GM12878 (cell line): ENCODE results near the gene ENTREP3. TPM values are rescaled to one million over a fixed set of nuclear protein-coding genes. Genes with fewer than 3 reads are reported as not detected.

Experiments used
- ATAC-seq: fragments of 200-7000 bp; cut with Tn5 transposase; 3 replicates; pipeline ENCODE4 v1.9.1; 2020; ENCODE audit warnings: mild to moderate bottlenecking, moderate library complexity
- BruUV-seq: library from RNA; stranded (reverse); fragments of 400-500 nt; replicated peaks from 2 replicates; lab custom pipeline; 2021; lab: Mats Ljungman, UMichigan
- CTCF ChIA-PET: fragments of 300-600 bp; sonication (Branson Sonifier 250); formaldehyde crosslinking; extraction: SDS; loops from one replicate; lab custom pipeline; 2021; ENCODE audit warnings: inconsistent platforms; lab: Yijun Ruan, JAX
- POLR2A ChIA-PET: fragments of 350-600 bp; formaldehyde crosslinking; extraction: SDS; loops from one replicate; lab custom pipeline; 2021; ENCODE audit warnings: inconsistent platforms; lab: Charles Lee
- RAD21 ChIA-PET: fragments of 300-600 bp; sonication (Branson Sonifier 250); formaldehyde crosslinking; loops from one replicate; lab custom pipeline; 2023; ENCODE audit warnings: antibody characterized with exemption; ENCODE audit not compliant: unreplicated experiment; lab: Charles Lee
- SMC1A ChIA-PET: fragments of 300-600 bp; sonication (Branson Sonifier 250); formaldehyde crosslinking; loops from one replicate; lab custom pipeline; 2023; ENCODE audit not compliant: unreplicated experiment, uncharacterized antibody; lab: Charles Lee
- DNase-seq: peaks from one replicate; pipeline ENCODE4 v3.0.0-alpha.2; 2011; ENCODE audit warnings: low read depth, low spot score
- FAIRE-seq: peaks from 3 replicates; lab custom pipeline; 2011; peaks lifted over from hg19 to GRCh38; lab: Jason Lieb, UNC
- H2AFZ ChIP-seq: 2 replicates; pipeline ENCODE4 v1.6.0; 2011; ENCODE audit warnings: low read depth, low read length, control low read depth; ENCODE audit not compliant: control insufficient read depth
- H3K27ac ChIP-seq: 2 replicates; pipeline ENCODE4 v1.5.1; 2011; ENCODE audit warnings: control low read depth; ENCODE audit not compliant: control insufficient read depth, insufficient read depth
- H3K27me3 ChIP-seq, 2 experiments: replicated peaks in 1 of 2; 2 replicates each; pipeline versions ENCODE4 v1.6.0 to v1.6.1; 2011; ENCODE audit warnings: low read length in 1 of 2; ENCODE audit not compliant: control insufficient read depth in 2 of 2, insufficient read depth in 2 of 2
- H3K36me3 ChIP-seq, 2 experiments: 2 replicates each; pipeline ENCODE4 v1.5.1; 2011; ENCODE audit warnings: low read length in 1 of 2; ENCODE audit not compliant: control insufficient read depth in 2 of 2, insufficient read depth in 2 of 2
- H3K4me1 ChIP-seq: 2 replicates; pipeline ENCODE4 v1.6.1; 2011; ENCODE audit warnings: mild to moderate bottlenecking, low read length, moderate library complexity, mixed read lengths; ENCODE audit not compliant: control insufficient read depth, insufficient read depth
- H3K4me2 ChIP-seq: 2 replicates; pipeline ENCODE4 v1.6.0; 2011; ENCODE audit warnings: control low read depth; ENCODE audit not compliant: control insufficient read depth, insufficient read depth
- H3K4me3 ChIP-seq: fragments of 200-600 bp; sonication (generic); 2 replicates; pipeline ENCODE4 v1.5.1; 2016
- H3K79me2 ChIP-seq: 2 replicates; pipeline ENCODE4 v1.6.0; 2011; ENCODE audit warnings: low read length; ENCODE audit not compliant: control insufficient read depth, insufficient read depth
- H3K9ac ChIP-seq: 2 replicates; pipeline ENCODE4 v1.8.0; 2011; ENCODE audit warnings: low read length, control low read depth, mixed read lengths; ENCODE audit not compliant: control insufficient read depth, insufficient read depth
- H3K9me3 ChIP-seq: replicated peaks from 3 replicates; pipeline ENCODE4 v1.5.1; 2011; ENCODE audit warnings: mild to moderate bottlenecking, low read length; ENCODE audit not compliant: control insufficient read depth, insufficient read depth
- H4K20me1 ChIP-seq: 2 replicates; pipeline ENCODE4 v1.6.0; 2011; ENCODE audit not compliant: control insufficient read depth, insufficient read depth
- ETV6 ChIP-seq, 2 experiments: fragments of 450-650 bp in 1 of 2; IDR thresholded peaks in 1 of 2; conservative IDR thresholded peaks in 1 of 2; 2 replicates each; pipeline ENCODE4 v1.6.1; 2014; ENCODE audit warnings: antibody characterized with exemption in 1 of 2, borderline replicate concordance in 1 of 2, low read depth in 1 of 2, mild to moderate bottlenecking in 1 of 2, moderate library complexity in 1 of 2
- HDAC6 ChIP-seq: fragments of 200-600 bp; sonication (generic); IDR thresholded peaks from one replicate; pipeline ENCODE4 v1.8.0; 2017; ENCODE audit warnings: antibody characterized with exemption; ENCODE audit not compliant: unreplicated experiment
- KLF5 ChIP-seq: fragments of 450-650 bp; IDR thresholded peaks from 2 replicates; pipeline ENCODE4 v1.6.1; 2014; ENCODE audit warnings: mild to moderate bottlenecking; ENCODE audit not compliant: partially characterized antibody
- LARP7 ChIP-seq: fragments of 450-650 bp; IDR thresholded peaks from 2 replicates; pipeline ENCODE4 v1.6.1; 2017; ENCODE audit warnings: mild to moderate bottlenecking
- NFIC ChIP-seq: IDR thresholded peaks from 2 replicates; pipeline ENCODE4 v1.6.1; 2012; ENCODE audit warnings: low read depth, mild to moderate bottlenecking, inconsistent platforms, low read length, moderate library complexity
- NFYB ChIP-seq: IDR thresholded peaks from 2 replicates; pipeline ENCODE4 v1.6.1; 2011; ENCODE audit warnings: low read depth, mild to moderate bottlenecking, low read length, improper control_type of control experiment, moderate library complexity; ENCODE audit not compliant: insufficient read depth
- NRF1 ChIP-seq: conservative IDR thresholded peaks from 2 replicates; pipeline ENCODE4 v1.6.1; 2011; ENCODE audit warnings: mild to moderate bottlenecking, low read depth, low read length, improper control_type of control experiment
- PML ChIP-seq: IDR thresholded peaks from 2 replicates; pipeline ENCODE4 v1.6.1; 2012; ENCODE audit warnings: low read length, inconsistent platforms
- RB1 ChIP-seq: fragments of 450-650 bp; formaldehyde crosslinking; IDR thresholded peaks from 2 replicates; pipeline ENCODE4 v1.6.1; 2017; ENCODE audit warnings: mild to moderate bottlenecking, borderline replicate concordance
- SIN3A ChIP-seq: IDR thresholded peaks from 2 replicates; pipeline ENCODE4 v1.6.1; 2012; ENCODE audit warnings: low read depth, low read length, improper control_type of control experiment
- SIX5 ChIP-seq: IDR thresholded peaks from 2 replicates; pipeline ENCODE4 v1.6.1; 2011; ENCODE audit warnings: mild to moderate bottlenecking, low read depth, low read length, moderate library complexity; ENCODE audit not compliant: severe bottlenecking
- SMARCA5 ChIP-seq: fragments of 450-650 bp; IDR thresholded peaks from 2 replicates; pipeline ENCODE4 v1.6.1; 2017; ENCODE audit warnings: mild to moderate bottlenecking
- SREBF2 ChIP-seq: IDR thresholded peaks from 2 replicates; pipeline ENCODE4 v1.6.1; 2012; ENCODE audit warnings: mild to moderate bottlenecking, low read length
- SRF ChIP-seq, 2 experiments: IDR thresholded peaks; 2 replicates each; pipeline ENCODE4 v1.6.1; 2011; ENCODE audit warnings: low read depth in 2 of 2, low read length in 2 of 2, mild to moderate bottlenecking in 1 of 2, moderate library complexity in 1 of 2
- STAT1 ChIP-seq: fragments of 450-650 bp; conservative IDR thresholded peaks from 2 replicates; pipeline ENCODE4 v1.6.1; 2014; ENCODE audit warnings: antibody characterized with exemption, mild to moderate bottlenecking
- SUZ12 ChIP-seq: fragments of 200-600 bp; sonication (generic); IDR thresholded peaks from one replicate; pipeline ENCODE4 v1.6.1; 2018; ENCODE audit warnings: antibody characterized with exemption, mild to moderate bottlenecking; ENCODE audit not compliant: unreplicated experiment
- TCF3 ChIP-seq: IDR thresholded peaks from 2 replicates; pipeline ENCODE4 v1.6.1; 2012; ENCODE audit warnings: low read depth, mild to moderate bottlenecking, low read length, borderline replicate concordance; ENCODE audit not compliant: insufficient read depth
- TCF7 ChIP-seq: IDR thresholded peaks from 2 replicates; pipeline ENCODE4 v1.6.1; 2014; ENCODE audit warnings: antibody characterized with exemption, borderline replicate concordance
- WGBS: methylation state at CpG from one replicate; pipeline ENCODE4 v1.1.6; 2016; ENCODE audit warnings: low lambda C conversion rate; ENCODE audit not compliant: insufficient replicate concordance, insufficient coverage; ENCODE audit errors: missing lambda C conversion rate; 5-methylcytosine and 5-hydroxymethylcytosine counted together
- in situ Hi-C: fragments of 300-500 bp; cut with MboI; formaldehyde crosslinking; loops from 9 replicates; pipeline ENCODE4 v1.14.3; 2018; ENCODE audit warnings: mixed read lengths
- intact Hi-C: fragments of 100-400 bp; cut with micrococcal nuclease; formaldehyde crosslinking; loops from one replicate; pipeline ENCODE4 v1.14.2; 2022; ENCODE audit not compliant: unreplicated experiment
- polyA plus RNA-seq, 11 experiments: library from polyadenylated mRNA; depleted of rRNA in 4 of 11; unstranded in 6 of 11; stranded (reverse) in 5 of 11; fragments of >200 nt; fragmentation: Nextera tagmentation in 4 of 11; fragmentation: Illumina TruSeq in 1 of 11; extraction: Ambion mirVana in 4 of 11; extraction: Trizol in 1 of 11; gene quantifications; 1 replicate in 1 of 11; 2 replicates in 10 of 11; pipeline versions ENCODE4 v1.2.1 to v1.2.3, GENCODE V29; 2011 to 2016; ENCODE audit warnings: inconsistent platforms in 2 of 11, missing spikeins in 2 of 11, low read depth in 1 of 11
- total RNA-seq, 4 experiments: library from RNA; depleted of rRNA in 3 of 4; stranded (reverse); fragments of >200 nt in 3 of 4; fragmentation: Illumina TruSeq in 1 of 4; extraction: Trizol in 1 of 4; gene quantifications; 2 replicates each; pipeline versions ENCODE4 v1.2.1 to v1.2.3, GENCODE V29; 2013 to 2021
- TF ChIP-seq, protein P1 (sequence below): fragments of 450-650 bp; IDR thresholded peaks from 2 replicates; pipeline ENCODE4 v1.6.1; 2018; ENCODE audit warnings: borderline replicate concordance, mild to moderate bottlenecking; ENCODE audit not compliant: partially characterized antibody
- TF ChIP-seq, protein P2 (sequence below): fragments of 450-650 bp; IDR thresholded peaks from 2 replicates; pipeline ENCODE4 v1.6.1; 2017; ENCODE audit warnings: mild to moderate bottlenecking, low read depth, inconsistent platforms; ENCODE audit not compliant: poor library complexity, severe bottlenecking

ENTREP3 gene
- total and polyA plus RNA-seq, 10 of the 15 experiments (the other 5 are each of a cell fraction or from before 2014, with no cell fraction given): 1.7 to 31.8 (median 3.9) TPM

DNA sequence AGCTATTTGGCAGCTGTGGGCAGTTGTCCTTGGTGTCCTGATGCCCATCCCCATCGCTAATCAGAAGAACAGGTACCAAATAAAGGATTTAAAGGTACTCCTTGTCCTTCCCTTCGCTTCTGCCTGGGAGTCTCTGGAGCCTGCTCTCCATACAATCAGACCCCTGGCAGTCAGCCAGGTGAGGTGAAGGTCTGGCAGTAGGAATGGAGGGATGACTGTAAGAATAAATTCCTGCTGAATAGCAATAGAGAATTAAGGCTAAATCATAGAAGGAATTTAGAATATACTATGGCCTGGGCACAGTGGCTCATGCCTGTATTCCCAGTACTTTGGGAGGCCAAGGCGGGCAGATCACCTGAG, 56.8 kb downstream of the ENTREP3 start (continued):
- TF ChIP-seq, protein P1, sequence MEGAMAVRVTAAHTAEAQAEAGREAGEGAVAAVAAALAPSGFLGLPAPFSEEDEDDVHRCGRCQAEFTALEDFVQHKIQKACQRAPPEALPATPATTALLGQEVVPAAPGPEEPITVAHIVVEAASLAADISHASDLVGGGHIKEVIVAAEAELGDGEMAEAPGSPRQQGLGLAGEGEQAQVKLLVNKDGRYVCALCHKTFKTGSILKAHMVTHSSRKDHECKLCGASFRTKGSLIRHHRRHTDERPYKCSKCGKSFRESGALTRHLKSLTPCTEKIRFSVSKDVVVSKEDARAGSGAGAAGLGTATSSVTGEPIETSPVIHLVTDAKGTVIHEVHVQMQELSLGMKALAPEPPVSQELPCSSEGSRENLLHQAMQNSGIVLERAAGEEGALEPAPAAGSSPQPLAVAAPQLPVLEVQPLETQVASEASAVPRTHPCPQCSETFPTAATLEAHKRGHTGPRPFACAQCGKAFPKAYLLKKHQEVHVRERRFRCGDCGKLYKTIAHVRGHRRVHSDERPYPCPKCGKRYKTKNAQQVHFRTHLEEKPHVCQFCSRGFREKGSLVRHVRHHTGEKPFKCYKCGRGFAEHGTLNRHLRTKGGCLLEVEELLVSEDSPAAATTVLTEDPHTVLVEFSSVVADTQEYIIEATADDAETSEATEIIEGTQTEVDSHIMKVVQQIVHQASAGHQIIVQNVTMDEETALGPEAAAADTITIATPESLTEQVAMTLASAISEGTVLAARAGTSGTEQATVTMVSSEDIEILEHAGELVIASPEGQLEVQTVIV: no peak

DNA sequence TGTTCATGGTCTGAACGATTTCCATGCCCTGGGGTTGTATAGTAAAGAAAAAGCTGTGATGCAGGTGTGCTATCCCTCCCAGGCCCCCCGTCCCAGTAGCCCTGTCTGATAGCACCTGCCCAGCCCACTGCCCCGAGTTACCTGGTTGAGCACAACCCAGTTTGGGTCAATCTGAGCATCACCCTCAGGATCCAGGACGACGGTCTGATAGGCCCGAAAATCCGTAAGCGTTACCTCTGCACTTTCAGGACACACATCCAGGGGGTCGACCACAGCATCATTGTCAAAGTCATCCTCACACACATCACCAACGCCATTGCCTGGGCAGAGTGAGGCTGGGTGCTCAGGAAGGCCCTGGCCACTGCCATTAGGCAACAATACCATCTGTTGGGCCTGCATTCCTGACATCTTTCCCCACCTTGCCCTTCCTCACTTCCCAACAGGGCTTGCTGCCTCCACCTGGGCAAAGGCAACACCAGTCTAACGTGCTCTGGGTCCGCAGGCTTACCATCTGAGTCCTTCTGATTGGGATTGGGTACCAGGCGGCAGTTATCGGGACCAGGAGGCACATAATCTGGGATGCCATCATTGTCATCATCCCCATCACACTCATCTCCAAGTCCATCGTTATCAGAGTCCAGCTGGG, 57.3 kb downstream of the ENTREP3 start:
- no peaks in the 10 kb centered on the region for H3K36me3 ChIP-seq
- RAD21 ChIA-PET: no interaction called here
- no peak overlapping the region for H3K4me3 ChIP-seq
- H3K27me3 ChIP-seq: no peaks in the 10 kb centered on the region; a peak in 1 of 4 replicates
- BruUV-seq: no TSS peak
- no peak overlapping the region for H2AFZ ChIP-seq
- H3K79me2 ChIP-seq: no peaks in the 10 kb centered on the region
- in situ Hi-C loops: no loop called here
- FAIRE-seq: no peak
- POLR2A ChIA-PET: no interaction called here
- H3K9me3 ChIP-seq: no peaks in the 10 kb centered on the region
- H3K4me1 ChIP-seq: peaks cover 14% of the 10 kb centered on the region
- no peak for DNase-seq
- CTCF ChIA-PET: interaction anchor here (1.2 kb wide), 1 partner anchor 25 kb away, joined by 4 read pairs; the partner anchor contains the start of gene KRTCAP2
- no peak overlapping the region for H3K9ac ChIP-seq
- intact Hi-C loops: no loop called here
- WGBS: 81% methylated on average over 15 of the region's 15 CpGs
- SMC1A ChIA-PET: no interaction called here
- no peak overlapping the region for H3K27ac ChIP-seq
- ATAC-seq: no peak
- H3K4me2 ChIP-seq: no peak overlapping the region
- H4K20me1 ChIP-seq: no peaks in the 10 kb centered on the region
- TF ChIP-seq SRF (IDR thresholded peaks at IDR 0.05; ENCODE audit: low read depth in 2 of 2, low read length in 2 of 2) (no peak), KLF5 (no peak), STAT1 (no peak), RB1 (no peak), TCF3 (no peak), SIN3A (no peak), NRF1 (no peak), PML (no peak), NFYB (no peak), LARP7 (no peak), SMARCA5 (no peak), TCF7 (no peak), HDAC6 (no peak), SIX5 (no peak), SUZ12 (no peak), ETV6 (conservative IDR thresholded peaks at IDR 0.05 in 1 of 2, IDR thresholded peaks at IDR 0.05 in 1 of 2; ENCODE audit: borderline replicate concordance in 1 of 2, low read depth in 1 of 2) (no peak), SREBF2 (no peak), NFIC (no peak)
- TF ChIP-seq, protein P2, sequence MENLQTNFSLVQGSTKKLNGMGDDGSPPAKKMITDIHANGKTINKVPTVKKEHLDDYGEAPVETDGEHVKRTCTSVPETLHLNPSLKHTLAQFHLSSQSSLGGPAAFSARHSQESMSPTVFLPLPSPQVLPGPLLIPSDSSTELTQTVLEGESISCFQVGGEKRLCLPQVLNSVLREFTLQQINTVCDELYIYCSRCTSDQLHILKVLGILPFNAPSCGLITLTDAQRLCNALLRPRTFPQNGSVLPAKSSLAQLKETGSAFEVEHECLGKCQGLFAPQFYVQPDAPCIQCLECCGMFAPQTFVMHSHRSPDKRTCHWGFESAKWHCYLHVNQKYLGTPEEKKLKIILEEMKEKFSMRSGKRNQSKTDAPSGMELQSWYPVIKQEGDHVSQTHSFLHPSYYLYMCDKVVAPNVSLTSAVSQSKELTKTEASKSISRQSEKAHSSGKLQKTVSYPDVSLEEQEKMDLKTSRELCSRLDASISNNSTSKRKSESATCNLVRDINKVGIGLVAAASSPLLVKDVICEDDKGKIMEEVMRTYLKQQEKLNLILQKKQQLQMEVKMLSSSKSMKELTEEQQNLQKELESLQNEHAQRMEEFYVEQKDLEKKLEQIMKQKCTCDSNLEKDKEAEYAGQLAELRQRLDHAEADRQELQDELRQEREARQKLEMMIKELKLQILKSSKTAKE: no peak
